Stromal cell of bone marrow (primary cell): Measurements from ENCODE around the gene TRIM28.
"Not testable (repeated sequence)": the region's sequence is repeated elsewhere in the genome, so short reads cannot be mapped to it uniquely, and the experiment has no call there.

ENCODE experiments used
- DNase-seq: peaks from one replicate; pipeline ENCODE4 v3.0.0-alpha.2; 2012; ENCODE audit warnings: low read depth

The TRIM28 gene

DNA sequence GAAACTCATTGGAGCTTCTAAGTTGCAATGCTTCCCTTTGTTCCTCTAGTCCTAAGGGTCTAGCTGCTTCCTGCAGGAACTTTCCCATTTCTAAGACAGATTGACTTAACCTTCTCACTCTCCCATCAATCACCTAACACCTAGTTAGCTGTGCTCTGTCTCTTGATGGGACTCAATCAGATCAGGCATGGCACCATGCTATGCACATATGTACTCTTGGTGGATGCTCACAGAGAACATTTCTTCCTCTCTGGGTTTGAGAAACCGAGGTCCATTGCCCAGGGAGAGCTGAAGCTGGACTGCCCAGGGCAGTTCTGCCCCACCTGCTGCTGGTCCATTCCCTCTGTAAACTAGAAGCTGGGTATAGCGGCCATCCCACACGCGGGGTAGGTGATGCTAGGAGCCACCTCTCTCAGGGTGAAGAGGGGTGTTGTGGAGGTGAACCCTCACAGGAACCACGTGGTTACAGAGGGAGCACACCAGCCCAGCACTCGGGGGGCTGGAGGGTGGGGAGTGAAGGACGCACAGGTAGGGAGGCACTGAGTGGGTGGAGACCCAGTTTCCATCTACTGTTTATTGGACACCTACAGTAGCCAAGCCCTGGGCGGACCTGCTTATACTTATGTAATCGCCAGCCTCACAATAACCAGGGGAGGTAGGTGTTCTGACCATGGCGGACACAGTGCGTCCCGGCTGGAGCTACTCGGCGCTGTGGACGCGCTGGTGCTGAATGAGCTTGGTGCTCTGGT, 17.7 kb downstream of the TRIM28 start:
- DNase-seq = no peak

DNA sequence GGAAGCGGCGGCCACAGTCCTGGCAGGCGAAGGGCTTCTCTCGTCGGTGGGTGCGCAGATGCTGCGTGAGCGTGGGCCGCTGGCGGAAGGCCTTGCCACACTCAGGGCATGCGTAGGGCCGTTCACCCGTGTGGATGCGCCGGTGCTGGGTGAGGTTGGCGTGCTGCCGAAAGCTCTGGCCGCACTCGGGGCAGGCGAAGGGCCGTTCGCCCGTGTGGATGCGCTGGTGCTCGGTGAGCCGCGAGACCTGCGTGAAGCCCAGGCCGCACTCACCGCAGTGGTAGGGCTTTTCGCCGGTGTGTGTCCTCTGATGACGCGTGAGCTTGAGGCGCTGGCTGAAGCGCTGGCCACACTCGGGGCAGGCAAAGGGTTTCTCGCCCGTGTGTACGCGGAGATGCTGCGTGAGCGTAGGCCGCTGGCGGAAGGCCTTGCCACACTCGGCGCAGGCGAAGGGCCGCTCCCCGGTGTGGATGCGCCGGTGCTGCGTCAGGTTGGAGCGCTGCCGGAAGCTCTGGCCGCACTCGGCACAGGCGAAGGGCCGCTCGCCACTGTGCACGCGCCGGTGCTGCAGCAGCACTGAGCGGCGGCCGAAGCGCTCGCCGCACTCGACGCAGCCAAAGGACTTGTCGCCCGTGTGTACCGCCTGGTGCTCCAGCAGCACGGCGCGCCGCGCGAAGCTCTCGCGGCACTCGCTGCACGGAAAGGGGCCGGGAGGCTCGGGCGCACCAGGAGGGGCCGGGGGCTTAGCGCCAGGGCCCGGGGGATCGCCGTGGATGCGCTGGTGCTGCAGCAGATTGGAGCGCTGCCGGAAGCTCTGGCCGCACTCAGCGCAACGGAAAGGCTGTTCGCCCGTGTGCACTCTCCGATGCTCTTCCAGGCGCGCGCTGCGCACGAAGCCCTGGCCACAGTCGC, 18.5 kb downstream of the TRIM28 start:
- DNase-seq = peak; percentile 11

DNA sequence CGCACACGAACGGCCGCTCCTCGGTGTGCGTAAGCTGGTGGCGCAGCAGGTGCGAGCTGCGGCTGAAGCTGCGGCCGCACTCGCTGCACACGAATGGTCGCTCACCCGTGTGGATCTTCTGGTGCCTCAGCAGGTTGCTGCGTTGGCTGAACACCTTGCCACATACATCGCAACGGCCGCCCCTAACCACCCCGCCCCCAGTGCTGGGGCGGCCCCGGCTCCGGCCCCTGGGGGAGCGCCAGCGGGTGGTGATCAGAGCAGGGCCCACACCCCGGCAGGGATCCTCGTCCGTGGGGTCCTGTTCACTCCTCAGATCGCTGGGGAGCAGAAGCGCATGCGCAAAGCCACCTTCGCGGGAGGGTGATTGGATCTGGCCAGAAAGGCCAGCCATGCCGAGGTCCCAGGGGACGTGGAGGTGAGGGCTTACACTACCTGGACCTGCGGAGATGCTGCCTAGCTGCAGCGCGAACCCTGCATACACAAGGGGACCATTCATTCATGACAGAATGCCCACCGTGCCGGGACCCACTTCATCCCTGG, 19.2 kb downstream of the TRIM28 start:
- no peak for DNase-seq

GRCh38 chr19:58563823-58564222, 20.0 kb downstream of the TRIM28 start:
- no peak for DNase-seq

- DNase-seq = no peak
Observed at GRCh38 chr19:58566989-58567388, 23.1 kb downstream of the TRIM28 start.

GRCh38 chr19:58568453-58569130, 24.7 kb downstream of the TRIM28 start:
- no peak for DNase-seq

DNA sequence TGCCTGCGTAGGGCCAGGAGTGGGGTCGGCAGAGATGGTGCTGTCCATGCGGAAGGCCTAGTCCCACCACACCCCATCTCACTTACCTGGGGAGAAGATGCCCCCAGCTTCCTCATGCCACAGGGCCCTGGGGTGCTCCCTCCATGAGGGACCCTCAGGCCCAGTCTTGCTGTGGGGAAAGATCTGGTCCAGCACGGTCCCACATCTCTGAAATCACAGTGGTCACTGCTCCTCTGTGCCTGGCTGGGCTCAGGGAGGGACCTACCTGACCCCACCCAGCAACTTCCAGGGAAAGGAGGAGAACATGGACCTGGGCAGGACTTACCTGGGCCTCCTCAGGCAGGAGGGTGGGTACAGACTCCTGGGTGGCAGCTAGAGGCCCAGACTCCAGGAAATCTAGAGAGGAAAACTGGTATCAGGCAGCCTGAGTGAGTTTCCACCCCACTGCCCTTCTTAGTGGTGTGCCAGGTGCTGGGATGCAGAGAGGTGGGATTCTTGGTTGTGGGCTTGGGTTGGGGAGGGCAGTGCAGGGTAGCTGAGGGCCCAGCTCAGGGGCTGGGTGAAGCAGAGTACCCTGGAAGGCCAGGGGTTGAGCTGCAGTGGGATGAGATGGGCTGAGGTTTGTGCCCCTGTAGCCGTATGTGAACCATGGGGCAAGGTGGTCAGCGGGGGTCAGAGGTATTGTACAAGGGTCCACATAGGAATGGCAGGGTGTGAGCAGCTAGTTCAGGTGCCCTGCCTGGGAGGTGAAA, 25.5 kb downstream of the TRIM28 start:
- DNase-seq = no peak

DNA sequence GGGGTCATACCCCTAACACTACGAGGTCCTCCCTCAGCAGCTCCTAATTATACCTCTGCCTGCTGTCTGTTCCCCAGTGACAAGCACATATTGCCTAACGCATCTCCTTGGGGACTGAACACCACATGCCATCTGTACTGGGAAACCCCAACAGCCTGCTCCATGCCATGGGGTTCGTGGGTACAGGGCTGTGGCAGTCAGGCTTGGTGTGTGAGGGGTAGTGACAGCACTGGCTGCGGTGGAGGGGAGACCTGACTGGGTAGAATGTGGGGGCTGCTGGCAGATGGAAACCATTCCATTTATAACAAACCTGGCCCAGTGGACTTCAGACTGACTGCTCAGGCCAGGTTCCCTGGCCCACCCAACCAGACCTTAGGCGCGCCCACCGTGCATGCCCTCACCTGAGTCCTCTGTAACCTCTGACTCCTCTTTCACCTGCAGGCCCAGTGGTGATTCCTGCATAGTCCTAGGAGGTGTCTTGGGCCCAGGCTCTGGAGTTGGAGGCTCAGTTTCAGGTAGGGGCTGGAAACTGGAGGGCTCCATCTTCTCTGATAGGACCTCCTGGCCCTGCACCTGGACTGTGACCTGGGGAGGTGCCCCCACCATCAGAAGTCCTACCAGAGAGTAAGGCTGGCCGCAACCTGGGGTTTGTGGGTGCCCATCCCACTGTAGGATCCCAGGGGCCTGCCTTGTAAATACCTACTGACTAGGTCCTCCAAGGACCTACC, 26.2 kb downstream of the TRIM28 start:
- DNase-seq = no peak

DNA sequence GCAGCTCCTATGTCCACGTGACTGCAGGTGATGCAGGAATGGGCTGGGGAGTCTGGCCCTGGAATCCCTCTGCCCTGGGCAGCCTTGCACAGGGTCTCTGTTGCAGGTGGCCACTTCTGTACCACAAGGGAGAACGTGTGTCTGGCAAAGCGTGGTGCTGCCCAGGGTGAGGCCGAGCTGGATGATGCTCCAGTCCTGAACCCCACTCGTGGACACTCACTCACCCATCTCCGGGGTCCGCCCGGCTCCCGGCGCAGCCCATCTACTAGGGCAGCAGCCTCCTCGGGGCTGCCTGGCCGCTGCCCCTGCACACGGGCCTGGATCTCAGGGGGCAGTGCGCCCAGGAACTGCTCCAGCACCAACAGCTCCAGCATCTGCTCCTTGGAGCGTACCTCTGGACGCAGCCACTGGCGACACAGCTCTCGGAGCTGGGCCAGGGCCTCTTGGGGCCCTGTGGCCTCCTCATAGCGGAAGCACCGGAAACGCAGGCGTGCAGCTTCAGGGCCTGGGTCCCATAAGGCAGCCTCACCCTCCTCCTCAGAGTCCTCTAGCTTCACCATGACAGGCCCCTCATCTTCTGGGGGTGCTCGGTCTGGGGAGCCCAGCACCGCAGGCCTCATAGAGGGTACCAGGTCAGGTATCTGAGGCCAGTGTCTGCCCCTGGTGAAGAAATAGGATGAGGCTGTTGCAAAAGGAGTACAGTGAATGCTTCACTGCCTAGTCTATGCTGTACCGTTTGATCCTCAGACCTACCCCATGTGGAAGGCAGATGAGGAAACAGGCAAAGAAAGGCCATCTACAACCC, 27.1 kb downstream of the TRIM28 start:
- DNase-seq = no peak

GRCh38 chr19:58571575-58571947, 27.7 kb downstream of the TRIM28 start:
- DNase-seq = no peak

DNA sequence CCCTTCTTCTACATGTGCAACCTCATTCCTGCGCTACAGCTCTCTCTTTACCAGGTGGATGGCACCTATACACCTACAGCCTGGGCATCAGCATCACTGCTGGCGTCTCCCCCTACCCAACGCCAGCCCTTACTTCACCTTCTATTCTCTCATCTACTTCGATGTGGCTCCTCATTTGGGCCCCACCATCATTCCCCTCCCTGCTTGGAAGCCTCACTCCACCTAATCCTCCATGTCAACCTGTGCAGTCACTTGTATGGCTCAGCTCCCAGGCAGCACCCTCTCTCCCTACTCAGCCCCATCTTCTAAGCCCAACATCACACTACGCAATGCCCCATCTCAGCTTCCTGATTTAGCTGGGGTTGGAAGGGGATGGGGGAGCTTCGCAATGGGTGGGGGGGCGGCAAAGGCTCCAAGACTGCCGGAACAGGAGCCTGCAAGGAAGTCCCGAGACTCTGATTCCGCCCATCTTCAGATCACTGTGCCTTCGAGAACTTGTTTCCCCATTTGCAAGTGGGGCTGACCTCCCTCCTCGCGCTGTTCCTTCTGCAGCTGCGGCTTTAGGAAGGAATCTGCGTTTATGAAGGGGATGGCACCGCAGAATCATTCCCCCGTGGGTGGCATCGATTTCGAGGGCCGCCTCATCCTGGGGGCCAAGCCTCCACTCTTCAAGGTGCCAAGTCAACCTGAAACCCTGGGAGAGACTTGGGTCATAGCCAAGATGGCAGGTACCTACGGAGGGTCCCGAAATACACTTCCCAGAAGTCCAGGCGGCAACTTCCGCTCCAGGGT, 28.4 kb downstream of the TRIM28 start:
- no peak for DNase-seq

DNA sequence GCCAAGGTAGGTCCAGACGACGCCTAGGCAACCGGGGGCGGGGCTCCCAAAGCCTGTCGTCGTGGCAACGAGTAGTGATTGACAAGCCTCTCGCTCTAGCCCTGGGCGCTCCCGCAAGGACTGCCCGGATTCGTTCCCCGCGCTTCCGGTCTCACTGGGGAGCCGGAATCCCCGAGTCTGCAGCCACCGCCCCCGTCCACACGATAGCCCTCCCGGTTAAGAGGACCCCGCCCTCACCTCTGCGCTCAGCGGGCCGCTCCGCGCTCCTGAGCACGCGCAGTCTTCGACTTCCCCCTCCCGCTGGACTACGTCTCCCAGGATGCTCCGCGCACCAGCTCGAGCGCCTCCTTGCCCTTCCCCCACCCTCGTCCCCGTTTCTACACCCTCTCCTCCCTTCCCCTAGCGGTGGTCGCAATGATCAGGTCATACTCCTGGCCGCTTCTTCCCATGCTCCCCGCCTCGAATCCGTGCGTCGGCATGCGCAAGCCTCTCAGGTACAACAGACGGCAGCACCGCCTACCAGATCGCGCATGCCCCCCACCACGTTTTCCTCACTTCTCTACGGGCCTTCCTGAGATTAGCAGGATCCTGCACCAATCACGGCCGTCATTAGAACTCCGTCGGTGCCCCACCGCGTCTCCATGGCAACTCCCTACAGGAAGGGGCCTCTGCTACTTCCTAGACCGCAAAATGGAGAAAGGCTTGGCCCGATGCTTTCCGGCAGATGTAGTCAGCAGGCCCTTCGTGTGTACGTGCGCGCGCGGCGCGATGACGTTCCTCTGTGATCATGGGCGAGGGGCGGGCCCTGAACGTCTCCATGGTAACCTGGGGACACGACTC, 29.2 kb downstream of the TRIM28 start, which contains the start of gene MZF1:
TSS of gene MZF1 (minus strand) at position 518 of the 840 bp plus-strand sequence. CDS start 1,946 bp downstream, outside the sequence.
- DNase-seq = peak; percentile 100

DNA sequence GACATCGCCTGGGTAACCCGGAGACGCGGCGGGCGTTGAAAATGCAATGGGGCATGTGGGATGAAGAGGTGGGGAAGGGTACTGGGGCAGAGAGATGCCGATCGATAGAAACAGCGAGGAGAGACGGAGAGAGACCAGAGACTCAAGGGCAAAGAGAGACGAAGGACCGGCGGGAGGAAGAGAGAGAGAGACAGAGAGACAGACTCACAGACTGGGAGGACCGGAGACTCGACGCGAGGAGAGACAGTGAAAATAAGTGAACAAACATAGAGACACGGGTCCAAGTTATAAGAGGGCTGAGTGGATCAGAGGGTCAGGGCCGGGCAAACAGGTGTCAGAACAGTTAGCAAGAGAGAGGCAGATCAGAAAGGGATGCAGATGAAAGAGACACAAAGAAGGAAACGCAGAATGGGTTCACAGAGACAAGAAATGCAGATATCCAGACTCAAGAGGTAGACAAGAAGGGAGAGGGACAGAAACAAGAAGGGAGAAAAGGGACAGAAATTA, 29.8 kb downstream of the TRIM28 start:
- DNase-seq = no peak

DNA sequence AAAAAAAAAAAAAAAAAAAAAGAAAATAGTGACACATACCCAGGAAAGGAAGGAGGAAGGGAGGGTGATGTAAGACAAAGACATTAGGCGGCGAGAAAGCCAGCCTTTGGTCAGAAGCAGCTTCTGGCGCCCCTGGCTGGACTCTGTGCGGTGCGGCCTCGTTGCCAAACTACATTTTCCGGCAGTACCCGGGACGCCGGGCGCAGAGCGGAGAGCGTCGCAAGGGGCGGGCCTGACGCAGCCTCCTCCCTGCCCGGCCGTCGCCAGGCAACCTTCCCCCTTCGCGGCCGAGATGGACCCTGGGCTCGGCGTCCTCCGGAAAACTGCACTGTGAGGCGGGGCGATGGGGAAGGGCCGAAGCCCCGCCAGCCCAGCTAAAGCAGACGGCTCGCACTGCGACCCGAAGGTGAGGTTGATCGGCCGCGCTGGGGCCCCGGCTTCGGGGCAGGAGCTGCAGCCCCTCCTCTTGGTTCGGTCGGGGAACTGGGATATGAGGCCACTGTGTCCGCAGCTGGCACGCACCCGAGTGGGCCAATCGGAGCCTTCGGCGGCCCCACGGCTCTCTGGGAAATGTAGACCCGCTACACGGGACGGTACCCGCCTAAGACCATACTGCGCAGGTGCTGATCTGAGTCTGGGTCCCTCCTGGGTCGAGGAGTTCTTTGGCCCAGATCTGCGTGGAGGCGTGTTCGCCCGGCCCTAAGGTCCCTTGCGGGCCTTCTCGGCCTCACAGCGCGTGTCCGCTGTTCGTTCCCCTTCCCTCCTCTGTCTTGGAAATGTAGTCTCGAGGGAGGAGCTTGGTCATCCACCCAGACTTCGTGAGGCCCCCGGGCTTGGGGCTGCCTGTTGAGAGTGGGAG, 31.5 kb downstream of the TRIM28 start:
- DNase-seq = peak; percentile 86

DNA sequence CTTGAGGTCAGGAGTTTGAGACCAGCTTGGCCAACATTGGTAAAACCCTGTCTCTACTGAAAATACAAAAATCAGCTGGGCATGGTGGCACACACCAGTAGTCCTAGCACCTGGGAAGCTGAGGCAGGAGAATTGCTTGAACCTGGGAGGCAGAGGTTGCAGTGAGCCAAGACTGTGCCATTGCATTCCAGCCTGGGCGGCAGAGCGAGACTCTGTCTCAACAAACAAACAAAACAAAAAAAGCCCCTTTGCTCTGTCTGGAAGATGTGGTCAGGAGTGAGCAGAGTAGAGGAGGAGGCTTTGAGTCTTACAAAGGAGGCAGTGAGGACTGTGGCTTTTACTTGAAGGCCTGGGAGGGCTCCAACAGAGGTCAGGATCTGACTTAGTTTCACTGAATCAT, 33.7 kb downstream of the TRIM28 start:
- DNase-seq = not testable (repeated sequence)

GRCh38 chr19:58578012-58578925, 34.4 kb downstream of the TRIM28 start:
- DNase-seq = no peak
